Body of pancreas (tissue), 4 donors: ENCODE measurements around the gene NCBP1.

Experiments used
- CTCF ChIP-seq, 7 experiments: fragments of 450-650 bp in 4 of 7; fragments of 200-600 bp in 3 of 7; sonication (generic) in 3 of 7; IDR thresholded peaks; one replicate each; pipeline ENCODE4 v1.5.1; 2016 to 2019; ENCODE audit warnings: antibody characterized with exemption in 7 of 7
- POLR2A ChIP-seq, 3 donors: fragments of 450-650 bp; IDR thresholded peaks; one replicate each; pipeline ENCODE4 v1.6.1; 2016; ENCODE audit warnings: antibody characterized with exemption in 3 of 3, mild to moderate bottlenecking in 2 of 3

GRCh38 chr9:97658707-97659106, 25.1 kb downstream of the NCBP1 start:
- TF ChIP-seq CTCF (IDR thresholded peaks at IDR 0.05): no peak
- no peak for TF ChIP-seq POLR2A (IDR thresholded peaks at IDR 0.05)
